ENCODE data around the gene GRIN2C. TPM values are rescaled to one million over a fixed set of nuclear protein-coding genes. Genes with fewer than 3 reads are reported as not detected.

GRIN2C gene
- total RNA-seq, 2 experiments from 2014 or later = not detected

- Mint-ChIP-seq H3K27ac (no peak overlapping the region), H3K27me3 (no peaks in the 10 kb centered on the region), H3K36me3 (ENCODE audit: low read depth) (no peaks in the 10 kb centered on the region), H3K9me3 (no peaks in the 10 kb centered on the region), H3K4me3 (no peak overlapping the region), H3K4me1 (ENCODE audit: low read depth) (peaks cover 5% of the 10 kb centered on the region)
- H3K4me1 ChIP-seq (ENCODE audit: insufficient read depth, low read length) = peaks cover 8% of the 10 kb centered on the region
- POLR2A ChIA-PET = interaction anchor here (0.6 kb wide), 1 partner anchor 1186 kb away, joined by 3 read pairs; no protein-coding TSS in a partner anchor
- ATAC-seq (ENCODE audit: poor library complexity) (no peak), DNase-seq (no peak)
- CTCF ChIA-PET = no interaction called here
- no peaks in the 10 kb centered on the region for H3K9me3 ChIP-seq (ENCODE audit: control insufficient read depth in 1 of 2, insufficient read depth in 1 of 2, low read length in 2 of 2)
- no peaks in the 10 kb centered on the region for H3K36me3 ChIP-seq (ENCODE audit: insufficient read depth, low read length)
- TF ChIP-seq CTCF (IDR thresholded peaks at IDR 0.05) = no peak
- no peak overlapping the region for H3K4me3 ChIP-seq (ENCODE audit: low read length)
- no peak overlapping the region for H3K27ac ChIP-seq (ENCODE audit: low read depth in 1 of 2, low read length in 2 of 2)
- intact Hi-C loops (cut with DNase I, micrococcal nuclease) = loop anchor here in 1 of 2 experiments (5.0 kb wide), 1 partner anchor 789 kb away; the partner anchor contains the start of genes RECQL5 and SAP30BP
- H3K27me3 ChIP-seq (ENCODE audit: control insufficient read depth in 1 of 2, insufficient read depth in 2 of 2, low read length in 2 of 2) = no peaks in the 10 kb centered on the region
Observed at GRCh38 chr17:74878658-74879057, 19.0 kb upstream of the GRIN2C start.

- Mint-ChIP-seq H3K9me3 (no peaks in the 10 kb centered on the region), H3K27me3 (no peaks in the 10 kb centered on the region), H3K27ac (no peak overlapping the region), H3K4me1 (ENCODE audit: low read depth) (peaks cover 11% of the 10 kb centered on the region), H3K4me3 (no peak overlapping the region), H3K36me3 (ENCODE audit: low read depth) (peaks cover 5% of the 10 kb centered on the region)
- ChIA-PET POLR2A (no interaction called here), CTCF (no interaction called here)
- intact Hi-C loops (cut with DNase I, micrococcal nuclease) = loop anchor here in 1 of 2 experiments (5.0 kb wide), 1 partner anchor 789 kb away; the partner anchor contains the start of genes RECQL5 and SAP30BP
- peak in 1 of 14 experiments; percentile 21 for DNase-seq
- no peak for ATAC-seq (ENCODE audit: poor library complexity)
- Histone ChIP-seq H3K4me1 (ENCODE audit: insufficient read depth, low read length) (peaks cover 11% of the 10 kb centered on the region), H3K9me3 (ENCODE audit: control insufficient read depth in 1 of 2, insufficient read depth in 1 of 2, low read length in 2 of 2) (no peaks in the 10 kb centered on the region), H3K4me3 (ENCODE audit: low read length) (no peak overlapping the region), H3K27ac (ENCODE audit: low read depth in 1 of 2, low read length in 2 of 2) (no peak overlapping the region), H3K36me3 (ENCODE audit: insufficient read depth, low read length) (no peaks in the 10 kb centered on the region), H3K27me3 (ENCODE audit: control insufficient read depth in 1 of 2, insufficient read depth in 2 of 2, low read length in 2 of 2) (no peaks in the 10 kb centered on the region)
- TF ChIP-seq CTCF (IDR thresholded peaks at IDR 0.05) = no peak
Observed at GRCh38 chr17:74877592-74878548, 18.2 kb upstream of the GRIN2C start.

- no peaks in the 10 kb centered on the region for H3K36me3 ChIP-seq (ENCODE audit: insufficient read depth, low read length)
- ATAC-seq (ENCODE audit: poor library complexity) = no peak
- POLR2A ChIA-PET = no interaction called here
Observed at GRCh38 chr17:74875977-74876593, 16.4 kb upstream of the GRIN2C start.

More at GRCh38 chr17:74875977-74876593, 16.4 kb upstream of the GRIN2C start:
- DNase-seq = no peak
- H3K27me3 Mint-ChIP-seq = no peaks in the 10 kb centered on the region
- no peak overlapping the region for H3K27ac Mint-ChIP-seq
- H3K9me3 Mint-ChIP-seq = no peaks in the 10 kb centered on the region
- intact Hi-C loops (cut with DNase I, micrococcal nuclease) = loop anchor here in 1 of 2 experiments (5.0 kb wide), 1 partner anchor 791 kb away; the partner anchor contains the start of genes RECQL5 and SAP30BP
- Histone ChIP-seq H3K27me3 (ENCODE audit: control insufficient read depth in 1 of 2, insufficient read depth in 2 of 2, low read length in 2 of 2) (no peaks in the 10 kb centered on the region), H3K9me3 (ENCODE audit: control insufficient read depth in 1 of 2, insufficient read depth in 1 of 2, low read length in 2 of 2) (no peaks in the 10 kb centered on the region), H3K4me1 (ENCODE audit: insufficient read depth, low read length) (peaks cover 25% of the 10 kb centered on the region), H3K27ac (ENCODE audit: low read depth in 1 of 2, low read length in 2 of 2) (no peak overlapping the region), H3K4me3 (ENCODE audit: low read length) (no peak overlapping the region)
- CTCF ChIA-PET = no interaction called here
- TF ChIP-seq CTCF (IDR thresholded peaks at IDR 0.05) = no peak
- peaks cover 23% of the 10 kb centered on the region for H3K4me1 Mint-ChIP-seq (ENCODE audit: low read depth)
- peak overlapping the region; percentile 4 for H3K4me3 Mint-ChIP-seq
- peaks cover 5% of the 10 kb centered on the region for H3K36me3 Mint-ChIP-seq (ENCODE audit: low read depth)
